Erythroblast (primary cell): ENCODE measurements around the gene STPG3.
A peak's percentile ranks its signal among the peaks of the same experiment; 100 is the strongest.

ENCODE experiments used
- DNase-seq, 2 experiments: peaks; one replicate each; lab custom pipeline; 2025; lab: John Stamatoyannopoulos, UW
- GATA1 ChIP-seq: IDR thresholded peaks from 2 replicates; pipeline ENCODE4 v1.6.1; 2011; ENCODE audit warnings: low read depth, mild to moderate bottlenecking, control low read depth, low read length, moderate library complexity
- POLR2A ChIP-seq: IDR thresholded peaks from 2 replicates; pipeline ENCODE4 v1.6.1; 2011; ENCODE audit warnings: mild to moderate bottlenecking, low read length

The STPG3 gene

GRCh38 chr9:137276473-137277328 is 25.6 kb downstream of the STPG3 start:
- DNase-seq: peak; percentile 50 to 66
- TF ChIP-seq POLR2A (no peak), GATA1 (no peak)

- DNase-seq: peak; percentile 73
Measured at GRCh38 chr9:137277329-137278041, 26.4 kb downstream of the STPG3 start, which contains the start of gene TOR4A. TOR4A (plus strand) TSS chr9:137277726; CDS start chr9:137278690, 964 bp downstream.

GRCh38 chr9:137278061-137278701 is 27.1 kb downstream of the STPG3 start:
- peak; percentile 52 to 55 for DNase-seq

More at GRCh38 chr9:137277329-137278041, 26.4 kb downstream of the STPG3 start, which contains the start of gene TOR4A:
- TF ChIP-seq POLR2A: peak; percentile 30
- TF ChIP-seq GATA1: no peak

GRCh38 chr9:137278721-137279711 is 27.9 kb downstream of the STPG3 start:
- no peak for TF ChIP-seq GATA1
- no peak for TF ChIP-seq POLR2A
- peak in 1 of 2 experiments; percentile 50 for DNase-seq

More at GRCh38 chr9:137278061-137278701, 27.1 kb downstream of the STPG3 start:
- TF ChIP-seq GATA1 (no peak), POLR2A (no peak)

GRCh38 chr9:137279741-137280473 is 28.8 kb downstream of the STPG3 start:
- no peak for DNase-seq
- TF ChIP-seq GATA1 (no peak), POLR2A (no peak)

GRCh38 chr9:137280474-137281344 is 29.6 kb downstream of the STPG3 start:
- TF ChIP-seq GATA1 (no peak), POLR2A (no peak)
- peak; percentile 41 to 42 for DNase-seq

GRCh38 chr9:137281345-137282116 is 30.4 kb downstream of the STPG3 start:
- TF ChIP-seq GATA1 (no peak), POLR2A (no peak)
- no peak for DNase-seq

- DNase-seq: peak; percentile 53 to 67
- TF ChIP-seq POLR2A (no peak), GATA1 (no peak)
Measured at GRCh38 chr9:137286975-137287383, 35.9 kb downstream of the STPG3 start.

- TF ChIP-seq POLR2A: no peak
- no peak for TF ChIP-seq GATA1
- no peak for DNase-seq
Measured at GRCh38 chr9:137293094-137293481, 42.0 kb downstream of the STPG3 start.

GRCh38 chr9:137293482-137294090 is 42.5 kb downstream of the STPG3 start:
- TF ChIP-seq POLR2A: no peak
- no peak for DNase-seq
